HG03565 (cell line): ENCODE data around the gene GAPDH.
"Not testable (repeated sequence)": the region's sequence is repeated elsewhere in the genome, so short reads cannot be mapped to it uniquely, and the experiment has no call there.

ENCODE experiments used
- ATAC-seq: cut with Tn5 transposase; IDR thresholded peaks from one replicate; pipeline ENCODE4 v1.9.1; 2021; ENCODE audit warnings: mild to moderate bottlenecking, moderate library complexity; ENCODE audit not compliant: unreplicated experiment

Gene GAPDH

GRCh38 chr12:6541371-6542165 is 7.3 kb downstream of the GAPDH start:
- no peak for ATAC-seq

DNA sequence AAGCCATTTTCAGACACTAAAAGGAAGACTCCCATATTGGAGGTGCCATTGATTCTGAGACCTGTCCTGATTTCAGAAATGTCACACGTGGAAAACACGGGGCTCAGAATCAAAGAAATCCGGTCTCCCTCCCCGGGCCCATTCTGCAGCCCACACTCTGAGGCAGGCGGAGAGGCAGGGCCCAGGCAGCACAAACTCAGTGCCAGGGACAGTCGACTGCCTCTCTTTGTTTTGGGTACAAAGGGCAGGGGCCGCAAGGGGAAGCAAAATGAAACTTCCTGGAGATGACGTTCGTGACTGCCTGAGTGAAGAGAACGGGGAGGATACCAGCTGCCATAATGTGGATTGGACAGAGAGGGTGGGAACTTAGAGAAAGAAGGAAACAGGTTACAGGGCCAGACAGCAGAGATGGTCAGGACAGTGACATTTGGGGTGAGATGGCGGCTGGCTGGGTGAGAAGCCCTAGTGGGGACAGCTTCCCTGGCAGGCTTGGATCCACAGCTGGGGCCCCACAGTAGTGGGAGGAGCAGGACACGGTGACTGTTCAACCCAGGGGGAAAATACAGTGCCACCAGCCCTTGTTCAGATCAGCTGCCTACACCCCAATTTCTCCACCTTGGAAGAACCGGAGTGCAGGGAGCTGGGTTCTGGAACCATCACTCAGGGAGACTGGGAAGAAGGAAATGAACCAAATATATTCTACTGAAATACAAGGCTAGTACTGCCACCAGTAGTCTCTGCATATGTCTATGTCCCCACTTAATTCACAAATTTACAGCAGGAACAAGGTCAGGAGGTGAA is 8.1 kb downstream of the GAPDH start:
- ATAC-seq = no peak

GRCh38 chr12:6546016-6546415 is 11.7 kb downstream of the GAPDH start:
- ATAC-seq = no peak

GRCh38 chr12:6547566-6547965 is 13.2 kb downstream of the GAPDH start:
- no peak for ATAC-seq

DNA sequence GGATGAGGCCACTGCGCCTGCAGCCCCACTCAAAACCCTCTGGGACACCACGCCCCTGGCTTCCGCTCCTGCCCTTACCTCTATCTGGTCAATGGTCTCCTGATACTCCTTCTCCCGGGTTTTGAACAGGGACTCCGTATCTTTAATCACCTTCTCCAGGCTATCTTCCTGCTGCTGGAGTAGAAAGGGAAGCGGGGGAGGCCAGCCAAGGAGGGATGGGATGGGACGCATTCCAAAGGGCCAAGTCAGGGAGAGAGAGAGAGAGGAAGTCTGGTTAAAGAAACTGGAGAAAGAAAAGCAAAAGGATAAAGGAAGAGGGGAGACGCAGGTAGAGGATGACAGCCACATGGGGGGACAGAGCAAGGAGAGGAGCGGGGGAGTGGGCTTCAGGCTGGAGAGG is 13.7 kb downstream of the GAPDH start:
- ATAC-seq = no peak

- no peak for ATAC-seq
Observed at GRCh38 chr12:6548556-6548955, 14.2 kb downstream of the GAPDH start.

- ATAC-seq = no peak
Observed at GRCh38 chr12:6548966-6549683, 14.8 kb downstream of the GAPDH start.

DNA sequence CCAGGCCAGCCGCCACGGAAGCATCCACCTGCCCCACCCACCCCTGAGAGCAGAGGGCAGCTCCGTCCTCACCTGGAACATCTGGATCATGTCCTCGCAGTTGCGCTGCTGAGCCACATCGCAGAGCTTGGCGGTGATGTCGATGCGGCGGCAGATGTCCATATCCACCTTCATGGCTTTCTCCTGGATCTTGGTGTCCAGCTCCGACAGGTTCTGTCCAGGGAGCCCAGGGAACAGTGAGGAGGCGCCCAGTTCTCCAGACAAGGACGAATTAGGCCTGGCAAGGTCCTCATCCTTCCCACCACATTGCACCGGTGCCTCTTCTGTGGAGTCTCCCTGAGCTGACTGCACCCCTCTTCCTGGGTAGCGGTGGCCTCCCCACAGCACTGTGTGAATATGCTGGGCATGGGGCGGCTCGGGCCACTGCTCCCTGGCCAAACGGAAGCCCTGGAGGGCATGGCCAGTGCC is 15.4 kb downstream of the GAPDH start:
- no peak for ATAC-seq

DNA sequence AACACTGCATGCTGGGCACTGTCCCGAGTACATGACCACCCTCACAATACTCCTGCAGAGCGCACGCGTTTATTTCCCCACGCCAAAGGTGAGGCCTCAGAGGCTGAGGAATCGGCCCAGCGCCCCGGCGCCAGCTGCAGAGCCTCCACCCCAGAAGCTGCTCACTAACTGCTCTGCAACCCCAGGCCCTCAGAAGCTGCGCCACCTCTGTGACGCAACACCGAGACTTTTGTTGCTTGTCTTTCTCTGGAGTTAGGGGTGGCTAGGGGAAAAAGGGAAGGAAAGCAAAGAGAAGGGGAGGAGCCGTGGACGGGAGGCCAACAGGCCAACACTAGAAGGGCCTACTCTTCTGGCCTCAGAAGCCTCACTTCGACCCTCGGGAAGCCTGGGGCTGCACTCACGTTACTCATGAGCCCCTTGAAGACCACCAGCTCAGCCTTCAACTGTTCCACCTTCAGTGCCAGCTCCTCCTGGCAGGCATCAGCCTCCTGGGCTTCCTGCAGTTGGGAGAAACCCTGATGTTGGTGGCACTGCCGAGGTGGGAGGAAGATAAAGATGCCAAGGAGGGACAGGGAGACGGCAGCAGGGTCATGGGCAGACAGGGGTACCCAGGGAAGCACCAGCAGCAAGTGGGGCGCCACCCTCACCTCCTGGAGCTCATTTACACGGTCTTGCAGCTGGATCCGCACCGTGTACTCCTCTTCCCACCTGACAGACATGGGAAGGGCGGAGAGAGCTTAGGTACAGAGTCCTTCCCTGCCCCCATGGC is 16.2 kb downstream of the GAPDH start:
- ATAC-seq = no peak

DNA sequence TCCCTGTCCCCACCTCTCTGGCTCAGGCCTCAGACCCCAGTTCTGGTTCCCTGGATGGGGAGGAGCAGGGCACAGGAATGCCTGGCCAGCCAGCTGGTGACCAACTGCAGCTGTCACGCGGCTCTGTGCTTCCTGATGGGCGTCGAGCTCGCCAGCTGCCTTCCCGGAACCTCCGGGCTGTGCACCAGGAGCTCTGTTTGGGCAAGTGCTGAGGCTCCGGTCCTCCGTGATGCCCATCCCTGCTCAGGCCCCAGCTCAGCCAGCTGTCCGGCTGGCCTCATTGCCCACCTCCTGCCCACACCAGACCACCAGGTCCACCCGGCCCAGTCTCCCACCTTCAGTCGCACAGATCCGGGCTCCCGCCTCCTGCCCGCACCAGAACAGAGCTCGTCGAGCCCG is 16.7 kb downstream of the GAPDH start:
- ATAC-seq = no peak

DNA sequence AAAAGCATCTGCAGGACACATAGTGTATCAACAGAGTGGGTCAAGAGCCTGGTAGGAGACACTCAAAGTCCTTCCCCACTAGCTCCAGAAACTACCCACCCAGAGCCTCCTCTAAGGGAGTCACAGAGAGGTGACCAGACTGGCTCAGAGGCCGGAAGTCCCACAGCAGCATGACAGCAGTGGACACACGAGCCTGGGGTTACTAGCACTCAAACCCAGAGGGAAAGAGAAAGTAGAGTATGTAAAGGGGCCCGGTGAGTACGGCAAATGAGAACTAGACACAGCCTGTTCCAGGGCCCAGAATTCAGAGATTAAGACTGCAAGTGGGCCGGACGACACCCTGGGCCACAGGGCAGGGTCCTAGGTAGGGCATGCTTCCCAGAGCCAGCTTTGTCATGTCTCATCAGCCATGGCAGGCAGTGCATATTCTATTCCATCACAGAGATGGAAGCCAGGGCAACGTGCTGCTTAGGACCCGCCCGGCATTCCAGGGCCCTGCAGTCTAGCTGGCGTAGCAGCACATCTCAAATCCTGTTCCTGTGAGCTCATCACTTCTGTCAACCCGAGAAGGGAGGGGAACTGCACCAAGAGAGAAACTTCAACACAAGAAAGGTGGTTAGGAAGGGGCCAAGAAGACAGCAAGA is 17.3 kb downstream of the GAPDH start:
- no peak for ATAC-seq

GRCh38 chr12:6552140-6552551 is 17.8 kb downstream of the GAPDH start:
- ATAC-seq = no peak

DNA sequence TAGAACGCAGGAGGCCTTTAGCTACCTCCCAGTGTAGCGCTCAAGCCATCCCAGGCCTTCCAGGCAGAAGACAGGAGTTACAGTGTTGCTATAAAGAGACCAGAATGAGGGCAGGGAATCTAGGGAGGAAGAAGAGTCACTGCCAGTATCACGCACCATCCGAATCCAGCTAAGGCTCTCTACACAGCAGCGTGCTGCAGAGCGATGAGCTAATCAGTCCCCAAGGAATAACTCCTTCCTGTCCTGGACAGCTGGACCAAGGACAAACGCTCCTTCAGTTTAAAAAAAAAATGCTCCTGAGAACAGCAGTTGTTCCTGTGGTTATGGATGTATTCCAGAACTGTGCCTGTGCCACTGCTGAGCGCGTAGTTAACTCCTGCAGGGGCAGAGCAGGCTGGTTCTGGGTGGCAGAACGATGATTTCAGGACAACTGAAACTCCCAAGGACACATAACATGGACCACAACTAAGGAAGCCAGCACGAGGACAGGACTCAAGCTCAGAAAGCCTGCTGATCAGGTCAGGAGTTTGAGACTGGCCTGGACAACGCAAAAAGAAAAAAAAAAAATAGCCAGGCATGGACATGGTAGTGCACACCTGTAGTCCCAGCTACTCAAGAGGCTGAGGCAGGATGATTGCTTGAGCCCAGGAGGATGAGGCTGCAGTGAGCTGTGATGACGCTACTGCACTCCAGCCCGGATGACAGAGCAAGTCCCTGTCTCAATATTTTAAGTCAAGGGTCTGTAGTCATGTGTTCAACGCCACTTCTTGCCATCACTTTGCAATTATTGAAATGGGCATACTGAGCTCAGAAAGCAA is 18.9 kb downstream of the GAPDH start:
- no peak for ATAC-seq

- peak; percentile 50 for ATAC-seq
Observed at GRCh38 chr12:6554168-6555017, 20.1 kb downstream of the GAPDH start.

- peak; percentile 2 for ATAC-seq
Observed at GRCh38 chr12:6555018-6555691, 20.8 kb downstream of the GAPDH start.

- ATAC-seq = not testable (repeated sequence)
Observed at GRCh38 chr12:6556496-6556817, 22.1 kb downstream of the GAPDH start.

DNA sequence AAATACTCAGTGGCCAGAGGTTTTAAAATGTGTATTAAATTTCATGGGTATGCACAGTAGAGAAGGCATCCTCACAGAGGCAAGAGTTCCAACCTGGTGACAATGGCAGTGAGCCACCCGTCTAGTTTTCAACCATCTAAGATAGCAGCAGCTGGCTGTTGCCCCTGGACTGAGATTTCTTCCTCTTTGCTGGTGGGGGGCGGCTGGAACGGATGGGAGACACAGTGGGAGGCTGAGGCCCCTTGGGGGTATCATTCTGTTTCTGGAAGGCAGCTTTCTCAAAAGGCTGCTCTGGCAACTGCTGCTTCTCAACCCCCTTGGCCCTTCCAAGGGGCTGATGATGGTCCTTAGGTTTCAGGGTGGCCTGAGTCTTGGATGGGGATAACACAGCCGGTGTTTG is 22.5 kb downstream of the GAPDH start:
- no peak for ATAC-seq
